GM19351 (cell line): Measurements from ENCODE around the gene ERC2.
"Not testable (repeated sequence)": the region's sequence is repeated elsewhere in the genome, so short reads cannot be mapped to it uniquely, and the experiment has no call there.

Experiments used
- ATAC-seq: cut with Tn5 transposase; IDR thresholded peaks from one replicate; pipeline ENCODE4 v1.9.1; 2021; ENCODE audit warnings: mild to moderate bottlenecking, moderate library complexity; ENCODE audit not compliant: unreplicated experiment

Gene ERC2

GRCh38 chr3:56268616-56269383, 199.5 kb downstream of the ERC2 start:
- no peak for ATAC-seq

- not testable (repeated sequence) for ATAC-seq
These were observed 206.4 kb downstream of the ERC2 start for GRCh38 chr3:56261852-56262251.

GRCh38 chr3:56260262-56260661, 208.0 kb downstream of the ERC2 start:
- no peak for ATAC-seq

GRCh38 chr3:56257826-56258225, 210.4 kb downstream of the ERC2 start:
- ATAC-seq = no peak

- ATAC-seq = no peak
These were observed 213.4 kb downstream of the ERC2 start for GRCh38 chr3:56254835-56255234.

- ATAC-seq = no peak
These were observed 214.2 kb downstream of the ERC2 start for GRCh38 chr3:56253941-56254665.

- ATAC-seq = no peak
These were observed 216.8 kb downstream of the ERC2 start for GRCh38 chr3:56251343-56251945.

- no peak for ATAC-seq
These were observed 220.2 kb downstream of the ERC2 start for GRCh38 chr3:56248021-56248420.

- no peak for ATAC-seq
These were observed 230.0 kb downstream of the ERC2 start for GRCh38 chr3:56238299-56238698.

- no peak for ATAC-seq
These were observed 234.5 kb downstream of the ERC2 start for GRCh38 chr3:56233742-56234141.

GRCh38 chr3:56229311-56229710, 239.0 kb downstream of the ERC2 start:
- no peak for ATAC-seq

- no peak for ATAC-seq
These were observed 245.4 kb downstream of the ERC2 start for GRCh38 chr3:56222866-56223265.

- no peak for ATAC-seq
These were observed 248.1 kb downstream of the ERC2 start for GRCh38 chr3:56219894-56220805.

- no peak for ATAC-seq
These were observed 258.1 kb downstream of the ERC2 start for GRCh38 chr3:56209982-56210751.

- ATAC-seq = no peak
These were observed 260.3 kb downstream of the ERC2 start for GRCh38 chr3:56207922-56208321.

GRCh38 chr3:56205406-56205805, 262.9 kb downstream of the ERC2 start:
- no peak for ATAC-seq

- ATAC-seq = no peak
These were observed 265.3 kb downstream of the ERC2 start for GRCh38 chr3:56202997-56203396.

GRCh38 chr3:56201407-56201806, 266.9 kb downstream of the ERC2 start:
- no peak for ATAC-seq

- ATAC-seq = no peak
These were observed 268.0 kb downstream of the ERC2 start for GRCh38 chr3:56200251-56200650.

GRCh38 chr3:56197991-56198390, 270.3 kb downstream of the ERC2 start:
- ATAC-seq = no peak
